OCI-LY1 (cell line): ENCODE results near the gene ABL2.
"Not testable (repeated sequence)": the region's sequence is repeated elsewhere in the genome, so short reads cannot be mapped to it uniquely, and the experiment has no call there.

Experiments
- H2AFZ ChIP-seq: fragments of 200-600 bp; sonication (generic), shearing (Covaris generic); 2 replicates; pipeline ENCODE4 v1.6.0; 2014; ENCODE audit warnings: antibody characterized with exemption, mild to moderate bottlenecking, low read length
- H3F3A ChIP-seq: fragments of 200-600 bp; sonication (generic), shearing (Covaris generic); 2 replicates; pipeline ENCODE4 v1.6.0; 2014; ENCODE audit warnings: mild to moderate bottlenecking, antibody characterized with exemption, low read length, moderate library complexity; ENCODE audit not compliant: insufficient read depth
- H3K27ac ChIP-seq: fragments of 200-600 bp; sonication (generic); 2 replicates; pipeline ENCODE4 v1.5.1; 2014; ENCODE audit warnings: low read length, mixed run types, mild to moderate bottlenecking, low read depth; ENCODE audit not compliant: poor library complexity, severe bottlenecking
- H3K27me3 ChIP-seq: fragments of 200-600 bp; sonication (generic); 2 replicates; pipeline ENCODE4 v1.6.0; 2014; ENCODE audit warnings: antibody characterized with exemption, mild to moderate bottlenecking, low read length, moderate library complexity; ENCODE audit not compliant: insufficient read depth
- H3K36me3 ChIP-seq: fragments of 200-600 bp; sonication (generic); 2 replicates; pipeline ENCODE4 v1.6.1; 2014; ENCODE audit warnings: mild to moderate bottlenecking, antibody characterized with exemption, low read length, moderate library complexity, mixed read lengths; ENCODE audit not compliant: insufficient read depth
- H3K4me1 ChIP-seq: fragments of 200-600 bp; sonication (generic); 2 replicates; pipeline ENCODE4 v1.5.1; 2014; ENCODE audit warnings: mild to moderate bottlenecking, low read length, moderate library complexity; ENCODE audit not compliant: insufficient read depth, severe bottlenecking
- H3K4me2 ChIP-seq: fragments of 200-600 bp; sonication (generic), shearing (Covaris generic); 2 replicates; pipeline ENCODE4 v1.6.1; 2014; ENCODE audit warnings: low read length
- H3K4me3 ChIP-seq: fragments of 200-600 bp; sonication (generic); 2 replicates; pipeline ENCODE4 v1.5.1; 2014; ENCODE audit warnings: low read length, low read depth, mild to moderate bottlenecking, mixed read lengths; ENCODE audit not compliant: poor library complexity, severe bottlenecking
- H3K79me2 ChIP-seq: fragments of 200-600 bp; shearing (Covaris generic); 2 replicates; pipeline ENCODE4 v1.6.1; 2016; ENCODE audit warnings: mixed run types, low read length, mixed read lengths; ENCODE audit not compliant: insufficient read depth
- H3K9ac ChIP-seq: fragments of 200-600 bp; sonication (generic), shearing (Covaris generic); 2 replicates; pipeline ENCODE4 v1.6.1; 2014; ENCODE audit warnings: mild to moderate bottlenecking, low read length, mixed read lengths
- H3K9me2 ChIP-seq: fragments of 200-600 bp; sonication (generic), shearing (Covaris generic); 2 replicates; pipeline ENCODE4 v1.6.1; 2014; ENCODE audit warnings: low read depth, mild to moderate bottlenecking, low read length, mixed read lengths
- H3K9me3 ChIP-seq: fragments of 200-600 bp; shearing (Covaris generic); 2 replicates; pipeline ENCODE4 v1.6.1; 2014; ENCODE audit warnings: low read length, mixed read lengths
- H4K20me1 ChIP-seq: fragments of 200-600 bp; sonication (generic), shearing (Covaris generic); 2 replicates; pipeline ENCODE4 v1.6.0; 2016; ENCODE audit warnings: mild to moderate bottlenecking, low read length; ENCODE audit not compliant: insufficient read depth
- CTCF ChIP-seq: fragments of 200-600 bp; sonication (generic), shearing (Covaris generic); IDR thresholded peaks from 2 replicates; pipeline ENCODE4 v1.5.1; 2017; ENCODE audit warnings: mild to moderate bottlenecking, antibody characterized with exemption, low read length, moderate library complexity, mixed read lengths
- EZH2 ChIP-seq: fragments of 200-600 bp; sonication (generic), shearing (Covaris generic); IDR thresholded peaks from 2 replicates; pipeline ENCODE4 v1.8.0; 2017; ENCODE audit warnings: borderline replicate concordance, mixed run types, mild to moderate bottlenecking, antibody characterized with exemption, low read length, moderate library complexity, mixed read lengths

ABL2 gene

GRCh38 chr1:179226738-179227137 lies 2.7 kb downstream of the ABL2 start:
- Histone ChIP-seq H3K9me3 (no peaks in the 10 kb centered on the region), H3K9ac (no peak overlapping the region), H3K4me2 (no peak overlapping the region), H4K20me1 (no peaks in the 10 kb centered on the region), H3K9me2 (no peaks in the 10 kb centered on the region), H3K4me3 (no peak overlapping the region), H3K36me3 (peaks cover 4% of the 10 kb centered on the region; the same call in 1 of the 2 replicates), H3K79me2 (peaks cover 33% of the 10 kb centered on the region), H3K27me3 (no peaks in the 10 kb centered on the region), H3F3A (no peaks in the 10 kb centered on the region), H3K4me1 (peaks cover 20% of the 10 kb centered on the region), H3K27ac (no peak overlapping the region), H2AFZ (no peak overlapping the region)
- no peak for TF ChIP-seq CTCF
- no peak for TF ChIP-seq EZH2

- not testable (repeated sequence) for H4K20me1 ChIP-seq, H3K4me1 ChIP-seq, H3K36me3 ChIP-seq, H2AFZ ChIP-seq, H3K4me3 ChIP-seq, H3K9me3 ChIP-seq, H3K27ac ChIP-seq, H3F3A ChIP-seq, H3K9ac ChIP-seq, H3K9me2 ChIP-seq, H3K4me2 ChIP-seq, H3K27me3 ChIP-seq
- H3K79me2 ChIP-seq: peaks cover 33% of the 10 kb centered on the region
Measured at GRCh38 chr1:179224466-179224865, 5.0 kb downstream of the ABL2 start.

- H3K9me3 ChIP-seq, H3K4me2 ChIP-seq, H3K9ac ChIP-seq, H4K20me1 ChIP-seq, H3K36me3 ChIP-seq, H2AFZ ChIP-seq, H3K27ac ChIP-seq, H3K4me3 ChIP-seq, H3K4me1 ChIP-seq, H3F3A ChIP-seq, H3K9me2 ChIP-seq, H3K27me3 ChIP-seq: not testable (repeated sequence)
- H3K79me2 ChIP-seq: peaks cover 13% of the 10 kb centered on the region
Measured at GRCh38 chr1:179221121-179221520, 8.4 kb downstream of the ABL2 start.

- Histone ChIP-seq H3K79me2 (no peaks in the 10 kb centered on the region), H3K36me3 (no peaks in the 10 kb centered on the region; the same call in 1 of the 2 replicates), H4K20me1 (no peaks in the 10 kb centered on the region), H3K9ac (no peak overlapping the region), H3F3A (peaks cover 6% of the 10 kb centered on the region; the same call in 1 of the 2 replicates), H3K4me3 (no peak overlapping the region), H3K27ac (no peak overlapping the region), H2AFZ (no peak overlapping the region), H3K9me3 (no peaks in the 10 kb centered on the region), H3K27me3 (no peaks in the 10 kb centered on the region), H3K4me2 (no peak overlapping the region), H3K9me2 (no peaks in the 10 kb centered on the region), H3K4me1 (peaks cover 4% of the 10 kb centered on the region)
- TF ChIP-seq EZH2: no peak
- no peak for TF ChIP-seq CTCF
Measured at GRCh38 chr1:179217943-179218507, 11.5 kb downstream of the ABL2 start.

- H3K79me2 ChIP-seq, H3K4me1 ChIP-seq, H3K9me3 ChIP-seq, H3K4me2 ChIP-seq, H3K4me3 ChIP-seq, H4K20me1 ChIP-seq, H3K9me2 ChIP-seq, H3K36me3 ChIP-seq, H3K27ac ChIP-seq, H3F3A ChIP-seq, H3K27me3 ChIP-seq, H3K9ac ChIP-seq, H2AFZ ChIP-seq: not testable (repeated sequence)
Measured at GRCh38 chr1:179213317-179213716, 16.2 kb downstream of the ABL2 start.
